GM18907 (cell line): ENCODE measurements around the gene FERMT3.

Source experiments
- ATAC-seq: cut with Tn5 transposase; IDR thresholded peaks from one replicate; pipeline ENCODE4 v1.9.1; 2021; ENCODE audit warnings: mild to moderate bottlenecking, moderate library complexity; ENCODE audit not compliant: unreplicated experiment

FERMT3 gene

DNA sequence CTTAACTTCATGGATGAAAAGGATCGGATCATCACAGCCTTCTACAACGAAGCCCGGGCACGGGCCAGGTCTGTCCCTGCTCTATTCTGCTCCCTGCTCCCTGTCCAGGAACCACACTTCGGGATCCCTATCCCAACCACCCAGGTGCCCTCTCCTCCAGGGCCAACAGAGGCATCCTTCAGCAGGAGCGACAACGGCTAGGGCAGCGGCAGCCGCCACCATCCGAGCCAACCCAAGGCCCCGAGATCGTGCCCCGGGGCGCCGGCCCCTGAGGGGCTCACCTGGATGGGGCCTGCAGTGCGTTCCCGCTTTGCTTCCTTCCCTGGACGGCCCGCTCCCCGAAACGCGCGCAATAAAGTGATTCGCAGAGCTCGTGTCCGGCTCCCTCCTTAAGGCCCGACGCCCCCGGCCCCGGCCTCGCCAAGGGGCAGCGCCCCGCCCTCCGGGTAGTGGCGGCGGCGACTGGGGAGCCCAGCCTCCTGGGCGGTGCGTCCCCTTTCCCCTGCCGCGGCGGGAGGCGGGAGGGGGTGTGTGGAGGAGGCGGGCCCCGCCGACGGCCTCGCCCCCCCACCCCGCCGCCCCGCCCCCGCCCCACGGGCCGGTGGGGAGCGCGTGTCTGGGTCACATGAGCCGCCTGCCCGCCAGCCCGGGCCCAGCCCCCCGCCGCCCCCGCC lies 27.5 kb downstream of the FERMT3 start, which contains the start of gene VEGFB:
Gene VEGFB (plus strand): TSS at position 672 of the 674 bp plus-strand sequence. CDS start 250 bp downstream, outside the sequence.
- ATAC-seq: peak; percentile 28

DNA sequence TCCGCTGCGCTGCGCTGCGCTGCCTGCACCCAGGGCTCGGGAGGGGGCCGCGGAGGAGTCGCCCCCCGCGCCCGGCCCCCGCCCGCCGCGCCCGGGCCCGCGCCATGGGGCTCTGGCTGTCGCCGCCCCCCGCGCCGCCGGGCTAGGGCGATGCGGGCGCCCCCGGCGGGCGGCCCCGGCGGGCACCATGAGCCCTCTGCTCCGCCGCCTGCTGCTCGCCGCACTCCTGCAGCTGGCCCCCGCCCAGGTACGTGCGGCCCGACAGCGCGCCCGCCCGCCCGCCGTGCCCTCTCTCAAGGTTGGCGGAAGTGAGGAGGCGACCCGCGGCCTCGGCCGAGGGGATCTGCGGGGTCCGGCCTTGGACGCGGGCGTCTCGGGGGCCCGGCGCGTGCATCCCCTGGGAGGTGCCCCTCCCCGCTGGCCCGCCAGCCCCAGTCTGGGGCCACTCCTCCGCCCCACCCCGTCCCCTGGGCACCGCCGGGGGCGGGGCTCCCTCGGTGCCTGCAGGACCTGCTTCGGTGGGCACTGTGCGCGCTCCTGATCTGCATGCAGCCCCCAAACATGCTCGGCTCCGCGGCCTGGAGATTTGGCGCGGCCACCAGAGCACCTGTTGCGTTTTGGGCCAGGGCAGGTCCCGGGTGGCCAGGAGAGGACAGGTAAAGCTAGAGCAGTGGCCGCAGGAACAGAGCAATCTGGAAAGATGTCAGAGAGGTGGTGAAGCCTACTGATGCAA lies 28.3 kb downstream of the FERMT3 start:
- peak; percentile 28 for ATAC-seq

DNA sequence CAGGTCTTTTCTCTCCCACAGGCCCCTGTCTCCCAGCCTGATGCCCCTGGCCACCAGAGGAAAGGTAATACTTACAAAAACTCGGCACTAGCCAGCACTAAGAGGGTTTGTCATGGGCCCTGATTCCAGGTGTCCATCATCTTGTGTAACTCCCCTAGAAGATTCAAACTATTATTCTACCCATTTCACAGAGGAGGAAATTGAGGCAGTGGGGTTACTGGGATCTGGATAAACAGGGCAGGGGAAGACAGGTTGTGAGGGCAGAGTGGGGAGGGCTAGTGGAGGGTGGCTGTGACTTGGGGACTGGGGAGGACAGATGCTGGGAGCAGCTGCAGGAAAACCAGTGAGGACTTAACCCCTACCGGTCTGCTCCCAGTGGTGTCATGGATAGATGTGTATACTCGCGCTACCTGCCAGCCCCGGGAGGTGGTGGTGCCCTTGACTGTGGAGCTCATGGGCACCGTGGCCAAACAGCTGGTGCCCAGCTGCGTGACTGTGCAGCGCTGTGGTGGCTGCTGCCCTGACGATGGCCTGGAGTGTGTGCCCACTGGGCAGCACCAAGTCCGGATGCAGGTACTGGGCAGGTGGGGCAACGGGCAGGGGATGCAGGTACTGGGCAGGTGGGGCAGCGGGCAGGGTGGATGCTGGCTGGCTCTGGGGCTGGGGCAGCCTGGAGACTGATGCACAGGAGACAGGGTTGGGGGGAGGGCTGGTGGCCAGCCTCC lies 29.1 kb downstream of the FERMT3 start:
- ATAC-seq: no peak

DNA sequence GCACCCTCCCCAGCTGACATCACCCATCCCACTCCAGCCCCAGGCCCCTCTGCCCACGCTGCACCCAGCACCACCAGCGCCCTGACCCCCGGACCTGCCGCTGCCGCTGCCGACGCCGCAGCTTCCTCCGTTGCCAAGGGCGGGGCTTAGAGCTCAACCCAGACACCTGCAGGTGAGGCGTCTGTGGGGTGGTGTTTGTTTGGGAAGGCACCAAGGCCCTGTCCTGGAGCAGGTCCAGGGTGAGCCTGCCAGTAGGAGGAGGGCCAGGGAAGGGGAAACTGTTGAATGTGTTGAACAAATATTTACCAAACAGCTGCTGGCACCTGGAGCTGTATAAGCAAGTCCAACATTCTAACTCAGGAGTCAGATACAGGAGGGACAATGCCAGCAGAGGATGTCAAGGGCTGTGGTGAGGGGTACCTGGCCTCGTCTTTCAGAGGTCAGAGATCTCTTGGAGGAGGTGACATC lies 31.0 kb downstream of the FERMT3 start:
- no peak for ATAC-seq

DNA sequence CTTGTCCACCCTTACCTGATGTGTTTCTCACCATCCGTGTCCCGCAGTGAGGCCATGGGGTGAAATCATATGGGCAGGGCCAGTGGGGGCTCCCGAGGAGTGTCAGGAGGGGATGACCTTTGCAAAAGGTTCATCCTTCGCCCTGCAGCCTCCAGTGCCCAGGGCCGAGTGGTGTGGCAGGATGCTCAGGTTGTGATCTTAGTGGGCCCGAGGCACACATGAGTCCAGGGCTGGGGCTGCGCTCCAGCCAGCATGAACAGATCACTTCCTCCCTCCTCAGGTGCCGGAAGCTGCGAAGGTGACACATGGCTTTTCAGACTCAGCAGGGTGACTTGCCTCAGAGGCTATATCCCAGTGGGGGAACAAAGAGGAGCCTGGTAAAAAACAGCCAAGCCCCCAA lies 31.6 kb downstream of the FERMT3 start:
- ATAC-seq: no peak

DNA sequence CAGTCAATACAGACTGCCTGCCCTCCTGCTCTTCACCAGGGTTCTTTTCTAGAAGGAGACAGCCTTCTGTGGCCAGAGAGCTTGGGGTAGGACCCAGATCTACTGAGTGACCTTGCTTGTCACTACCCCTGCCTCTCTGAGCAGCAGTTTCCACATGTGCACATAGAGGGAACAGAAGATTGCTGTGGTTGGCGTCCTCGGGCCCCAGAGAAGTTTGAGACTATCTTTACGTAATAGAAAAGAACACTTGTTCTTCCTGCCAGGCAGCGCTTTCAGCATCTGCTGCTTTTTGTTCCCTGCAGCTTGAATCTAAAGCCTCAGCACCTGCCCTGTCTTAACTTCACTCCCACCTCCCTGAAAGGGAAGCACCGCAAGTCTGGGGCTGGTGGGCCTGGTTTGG lies 32.5 kb downstream of the FERMT3 start:
- ATAC-seq: no peak

DNA sequence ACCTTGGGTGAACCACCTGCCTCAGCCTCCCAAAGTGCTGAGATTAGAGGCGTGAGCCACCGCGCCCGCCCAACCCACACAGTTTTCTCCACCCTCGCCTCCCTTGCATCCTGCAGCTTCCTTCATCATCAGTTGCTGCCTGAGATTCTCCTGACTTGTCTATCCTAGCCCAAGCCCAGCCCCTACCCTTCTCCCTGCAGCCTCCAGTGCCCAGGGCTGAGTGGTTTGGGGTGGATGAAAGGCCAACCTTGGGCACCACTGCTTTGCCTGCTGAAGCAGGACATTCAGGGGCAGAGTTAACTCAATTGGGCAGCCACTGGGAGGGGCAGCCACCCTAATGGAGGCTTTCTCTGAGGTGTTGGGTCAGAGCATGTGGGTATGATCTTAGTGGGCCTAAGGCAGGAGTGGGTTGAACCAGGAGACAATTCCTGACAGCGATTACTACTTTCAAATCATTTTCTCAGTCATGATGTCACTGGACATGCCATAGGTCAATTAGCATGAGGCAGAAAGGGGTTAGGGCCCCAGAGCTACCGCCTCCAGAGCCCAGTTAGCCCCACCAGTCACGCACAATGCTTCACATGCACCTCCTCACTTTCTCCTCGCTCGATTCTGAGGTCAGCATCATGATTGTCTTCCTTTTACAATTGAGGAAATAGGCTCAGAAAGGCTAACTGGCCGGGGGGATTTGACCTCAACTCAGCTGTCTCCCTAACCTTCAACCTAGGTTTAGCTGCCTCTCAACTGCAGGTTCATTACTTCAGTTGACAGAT lies 33.3 kb downstream of the FERMT3 start:
- peak; percentile 11 for ATAC-seq

DNA sequence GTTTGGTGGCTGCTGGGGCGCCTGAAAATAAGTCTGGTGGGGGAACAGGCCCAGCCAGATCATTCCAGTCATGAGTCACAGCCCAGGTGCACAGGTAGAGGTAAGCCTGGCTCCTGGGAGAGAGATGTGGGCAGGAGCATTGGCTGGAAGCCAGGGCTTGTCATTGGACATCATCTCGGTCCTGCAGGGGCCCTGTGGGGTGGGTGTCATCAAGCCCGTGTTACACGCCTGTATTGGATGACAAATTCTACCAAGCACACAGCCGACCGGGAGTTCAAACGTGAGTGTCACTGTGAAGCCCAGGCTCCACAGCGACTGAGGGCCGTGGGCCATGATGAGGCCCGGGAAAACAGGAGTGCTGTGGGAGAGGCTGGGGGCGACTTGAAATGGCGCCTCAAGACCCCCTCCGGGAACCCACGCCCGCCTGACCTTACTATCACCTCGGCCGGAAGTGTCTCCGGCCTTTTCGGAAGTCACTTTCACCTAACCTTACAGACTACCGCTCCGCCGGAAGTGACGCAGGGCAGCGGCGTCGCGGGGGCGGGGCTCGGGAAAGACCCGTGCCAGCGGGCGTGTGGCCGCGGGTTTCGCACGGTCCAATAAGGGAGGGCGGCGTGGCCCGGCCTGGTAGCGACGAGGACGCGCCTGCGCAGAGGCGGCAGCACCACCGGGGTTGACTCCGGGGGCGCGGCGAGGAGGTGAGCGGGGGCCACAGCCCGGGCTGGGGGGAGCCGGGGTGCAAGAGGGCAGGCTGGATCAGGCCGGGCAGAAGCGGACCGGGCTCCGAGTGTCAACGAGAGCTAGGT lies 34.1 kb downstream of the FERMT3 start, which contains the start of gene FKBP2:
Gene FKBP2 (plus strand): TSS at position 661 of the 806 bp plus-strand sequence. CDS start 1,293 bp downstream, outside the sequence.
- ATAC-seq: peak; percentile 52

DNA sequence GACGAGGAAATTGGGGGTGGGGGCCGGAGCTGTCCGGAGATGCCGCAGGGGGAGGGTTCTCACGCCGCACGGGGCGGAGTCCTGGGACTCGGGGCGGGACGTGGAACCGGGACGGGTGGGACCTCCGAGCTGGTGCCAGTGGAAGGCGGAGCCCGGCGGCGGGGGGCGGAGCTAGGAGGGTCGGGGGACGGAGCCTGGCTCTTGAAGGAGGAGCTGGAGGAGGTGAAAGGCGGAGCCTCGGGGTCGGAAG lies 34.6 kb downstream of the FERMT3 start:
- peak; percentile 71 for ATAC-seq

DNA sequence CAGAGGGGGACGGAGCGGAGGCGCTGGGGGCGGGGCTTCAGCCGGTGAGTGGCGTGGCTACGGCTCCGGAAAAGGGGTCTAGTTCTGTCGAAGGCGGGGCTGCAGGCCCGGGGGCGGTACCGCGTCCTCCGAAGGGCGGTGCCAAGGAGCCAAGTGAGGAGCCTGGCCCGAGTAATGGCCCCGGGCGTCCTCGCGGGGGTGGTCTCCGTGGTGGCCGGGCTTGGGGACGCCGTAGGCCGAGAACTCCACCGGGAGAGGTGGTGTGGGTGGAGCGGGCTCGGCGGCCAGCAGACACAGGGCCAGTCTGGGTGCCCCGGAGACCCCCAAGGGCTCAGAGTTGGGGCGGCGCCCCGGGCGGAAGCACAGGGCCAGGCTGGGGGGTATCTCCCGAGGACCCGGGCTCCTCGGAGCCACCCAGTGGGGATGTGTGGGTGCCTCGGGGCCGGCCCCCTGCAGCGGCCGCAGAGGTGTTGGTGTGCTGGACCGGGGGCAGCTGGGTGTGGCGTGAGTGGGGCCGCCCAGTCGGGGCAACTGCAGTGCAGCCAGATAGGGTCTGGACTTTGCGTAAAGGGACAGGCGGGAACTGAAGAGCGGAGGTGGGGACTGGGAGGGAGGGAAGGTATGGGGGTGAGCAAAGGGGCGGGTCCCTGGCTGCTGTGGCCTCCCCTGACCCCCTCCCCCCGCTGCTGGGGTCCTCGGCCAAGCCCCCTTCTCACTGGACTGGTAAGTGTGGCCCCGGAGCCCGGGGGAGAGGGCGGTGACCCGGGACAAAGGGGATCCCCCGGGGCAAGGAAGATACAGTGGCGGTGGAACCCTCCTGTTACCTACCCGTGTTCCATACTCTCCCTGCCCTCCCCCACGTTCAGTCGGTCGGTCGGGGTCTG lies 35.2 kb downstream of the FERMT3 start:
- ATAC-seq: peak; percentile 17

DNA sequence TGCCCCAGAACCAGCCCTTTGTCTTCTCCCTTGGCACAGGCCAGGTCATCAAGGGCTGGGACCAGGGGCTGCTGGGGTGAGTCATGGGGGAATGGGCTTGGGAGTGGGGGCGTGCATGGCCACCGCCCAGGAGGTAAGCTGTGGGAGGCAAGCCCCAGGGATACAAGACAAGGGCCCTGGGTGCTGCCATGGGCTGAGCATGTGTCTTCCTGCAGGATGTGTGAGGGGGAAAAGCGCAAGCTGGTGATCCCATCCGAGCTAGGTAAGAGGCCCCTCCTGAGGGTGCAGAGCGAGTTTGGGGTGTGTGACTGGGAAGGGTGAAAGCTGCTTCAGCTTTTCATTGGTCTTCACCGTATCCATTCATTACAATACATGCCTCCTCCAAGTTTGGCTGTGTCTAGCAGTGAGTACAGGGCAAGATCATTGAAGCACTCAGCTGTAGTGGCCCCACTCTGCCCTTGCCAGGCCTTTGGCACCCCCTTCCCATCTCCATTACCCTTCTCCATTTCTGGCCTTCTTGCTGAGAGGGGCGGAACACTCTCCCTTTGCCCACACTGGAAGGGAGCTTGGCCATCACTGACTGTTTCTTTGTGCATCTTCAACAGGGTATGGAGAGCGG lies 36.8 kb downstream of the FERMT3 start:
- ATAC-seq: no peak

DNA sequence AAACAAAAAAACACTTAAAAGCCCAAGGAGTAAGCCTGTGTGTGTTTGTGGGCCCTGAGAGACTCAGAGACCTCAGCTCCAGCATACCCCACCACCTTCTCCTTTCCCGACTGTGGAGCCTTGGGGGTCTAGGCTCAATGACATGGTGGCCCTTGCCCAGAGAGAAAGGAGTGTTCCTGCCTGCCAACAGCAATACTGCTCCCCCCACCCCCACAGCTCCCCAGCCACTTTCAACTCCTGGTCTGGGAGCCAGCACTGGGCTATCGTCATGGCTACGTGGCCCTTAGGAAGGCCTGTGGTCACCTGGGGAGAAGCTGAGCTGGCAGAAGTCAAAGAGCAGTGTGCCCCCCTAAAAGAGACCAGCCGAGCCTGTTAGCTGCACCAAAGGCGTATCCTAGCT lies 37.6 kb downstream of the FERMT3 start:
- no peak for ATAC-seq

DNA sequence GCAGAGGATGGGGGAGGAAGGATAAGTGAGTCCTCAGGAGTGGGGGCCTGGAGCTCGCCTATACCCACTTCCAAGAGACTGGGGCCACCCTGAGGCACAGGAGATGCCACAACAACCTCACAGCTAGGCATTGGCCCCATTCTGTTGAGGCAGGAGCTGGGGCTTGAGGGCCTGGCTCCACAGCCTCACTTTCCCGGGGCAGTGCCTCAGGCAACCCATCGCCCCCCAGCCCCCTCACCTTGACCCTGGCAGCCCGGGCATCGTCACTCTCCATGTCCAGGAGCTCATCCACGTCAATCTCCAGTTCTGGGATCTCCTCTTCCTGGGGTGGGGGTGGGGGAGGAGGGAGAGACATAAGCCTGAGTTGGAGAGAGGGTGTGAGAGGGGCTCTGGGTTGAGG lies 38.4 kb downstream of the FERMT3 start:
- no peak for ATAC-seq

DNA sequence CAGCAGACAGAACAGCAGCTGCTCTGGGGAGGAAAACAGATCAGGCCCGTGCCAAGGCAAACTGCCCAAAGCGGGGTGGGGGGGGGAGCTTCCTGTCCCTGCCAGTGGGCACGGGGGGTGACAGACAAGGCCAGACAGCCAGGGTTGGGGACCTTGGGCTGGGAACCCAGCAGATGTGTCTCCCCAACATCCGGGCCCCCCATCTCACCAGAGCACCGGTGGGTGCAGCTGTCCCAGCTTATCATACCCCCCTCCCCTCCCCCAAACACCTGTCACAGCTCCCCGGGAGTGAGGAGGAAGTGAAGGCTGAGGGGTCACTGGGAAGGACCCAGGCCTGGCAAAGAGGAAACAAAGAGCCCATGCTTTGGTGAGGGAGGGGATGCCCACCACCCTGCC lies 38.9 kb downstream of the FERMT3 start:
- no peak for ATAC-seq

DNA sequence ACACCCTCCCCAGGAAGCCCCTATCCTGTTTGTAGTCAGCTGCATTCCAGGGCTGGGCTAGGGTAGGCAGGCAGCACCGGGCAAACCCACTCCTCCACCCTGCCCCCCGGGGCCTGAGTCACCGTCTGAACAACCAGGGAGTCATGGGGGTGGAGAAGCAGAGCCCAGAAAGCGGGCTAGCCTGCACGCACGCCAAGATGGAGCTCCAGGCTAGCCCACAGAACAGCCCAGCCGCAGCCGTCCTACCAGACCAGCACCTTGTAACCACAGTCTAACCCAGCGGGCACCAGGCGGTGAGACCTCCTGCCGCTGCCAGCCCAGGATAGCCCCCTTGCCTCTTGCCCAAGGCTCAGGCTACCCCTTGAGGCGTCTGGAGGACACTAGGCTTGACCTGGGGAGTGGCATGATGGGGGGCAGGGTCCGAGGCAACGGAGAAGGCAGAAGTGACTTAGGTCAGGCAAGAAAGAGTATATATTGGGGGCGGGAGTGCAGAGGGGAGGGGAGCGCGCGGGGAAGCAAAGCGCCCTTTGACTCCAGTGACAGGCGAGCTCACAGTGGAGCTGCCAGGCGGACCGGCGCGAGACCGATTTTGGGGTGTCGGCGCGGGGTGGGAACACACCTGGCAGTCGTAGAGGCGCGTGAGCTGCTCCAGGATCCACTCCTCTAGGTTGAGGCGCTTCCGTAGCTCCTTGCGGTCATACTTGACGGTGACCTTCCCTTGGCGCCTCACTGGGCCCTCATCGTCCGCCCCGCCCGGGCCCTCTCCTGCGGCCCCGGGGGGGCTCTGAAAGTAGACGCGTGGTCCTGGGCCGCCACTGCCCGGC lies 39.5 kb downstream of the FERMT3 start:
- no peak for ATAC-seq

DNA sequence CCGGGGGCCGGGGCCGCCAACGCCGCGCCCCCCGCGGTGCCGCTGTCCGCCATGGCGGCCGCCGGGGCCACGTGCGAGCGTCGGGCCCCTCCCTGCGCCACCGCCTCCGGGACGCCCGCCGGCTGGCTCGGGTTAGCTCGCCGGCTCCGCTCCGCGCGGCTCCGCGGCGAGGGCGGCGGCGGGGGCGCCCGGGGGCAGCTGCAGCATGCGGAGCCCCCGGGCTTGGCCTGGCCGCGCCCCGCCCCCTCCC lies 40.0 kb downstream of the FERMT3 start:
- ATAC-seq: peak; percentile 7

DNA sequence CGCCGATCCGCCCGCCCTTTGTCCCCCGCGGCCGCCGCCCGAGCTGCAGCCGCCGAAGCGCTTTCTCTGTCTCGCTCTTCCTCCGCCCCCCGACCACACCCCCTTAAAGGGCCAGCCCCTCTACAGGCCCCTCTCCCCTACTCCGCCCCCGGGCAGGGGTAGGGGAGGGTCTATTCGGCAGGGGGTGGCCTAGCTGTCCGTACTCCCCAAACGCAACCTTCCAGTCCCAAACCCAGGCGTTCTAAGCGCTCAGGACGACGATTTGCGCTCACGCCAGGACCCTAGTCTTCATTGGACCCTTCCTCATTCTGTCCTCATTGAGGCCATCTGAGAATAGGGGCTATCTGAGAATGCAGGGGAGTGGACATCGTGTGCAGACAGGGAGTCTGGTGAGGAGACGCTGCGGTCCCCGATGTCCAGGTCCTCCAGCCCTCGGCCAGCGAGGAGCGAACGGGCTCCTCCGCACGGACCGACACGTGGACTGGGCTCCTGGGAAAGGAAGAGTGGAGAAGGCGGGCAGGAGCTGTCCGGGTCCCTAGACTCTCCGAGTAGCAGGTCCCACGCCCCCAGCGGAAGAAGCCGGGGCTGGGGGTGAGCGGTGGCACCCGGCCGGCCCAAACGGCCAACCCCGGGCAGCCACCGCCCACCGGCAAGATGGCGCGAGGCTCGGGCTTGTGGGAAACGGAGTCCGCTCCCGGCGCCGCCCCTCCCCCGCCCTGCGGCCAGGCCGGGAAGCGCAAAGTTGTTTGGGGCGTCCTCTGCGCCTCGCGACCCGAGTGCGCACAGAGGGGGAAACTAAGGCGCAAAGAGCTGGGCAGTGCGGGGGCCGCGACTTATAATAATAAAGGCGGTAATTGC lies 40.6 kb downstream of the FERMT3 start, which contains the start of gene PPP1R14B:
Gene PPP1R14B (minus strand): TSS at position 73 of the 858 bp plus-strand sequence. CDS start 270 bp downstream, outside the sequence.
- ATAC-seq: peak; percentile 28
